Breast epithelium (tissue), 3 donors: ENCODE data around the gene UBAC2.

Experiments used
- CTCF ChIP-seq, 3 donors: fragments of 450-650 bp; IDR thresholded peaks; one replicate each; pipeline ENCODE4 v1.5.1; 2016 to 2017; ENCODE audit warnings: antibody characterized with exemption in 3 of 3, mild to moderate bottlenecking in 3 of 3, moderate library complexity in 3 of 3
- POLR2A ChIP-seq: fragments of 450-650 bp; IDR thresholded peaks from one replicate; pipeline ENCODE4 v1.6.1; 2016; ENCODE audit warnings: antibody characterized with exemption, mild to moderate bottlenecking, moderate library complexity

- TF ChIP-seq CTCF (IDR thresholded peaks at IDR 0.05) (no peak), POLR2A (no peak)
Observed at GRCh38 chr13:99421271-99421670, 220.6 kb downstream of the UBAC2 start.
